Kidney capillary endothelial cell (primary cell): ENCODE data around the gene RNF212B.
"Not testable (repeated sequence)": the region's sequence is repeated elsewhere in the genome, so short reads cannot be mapped to it uniquely, and the experiment has no call there.

Source experiments
- DNase-seq: peaks from one replicate; pipeline ENCODE4 v3.0.0-alpha.2; 2018; ENCODE audit warnings: low spot score

Gene RNF212B

DNA sequence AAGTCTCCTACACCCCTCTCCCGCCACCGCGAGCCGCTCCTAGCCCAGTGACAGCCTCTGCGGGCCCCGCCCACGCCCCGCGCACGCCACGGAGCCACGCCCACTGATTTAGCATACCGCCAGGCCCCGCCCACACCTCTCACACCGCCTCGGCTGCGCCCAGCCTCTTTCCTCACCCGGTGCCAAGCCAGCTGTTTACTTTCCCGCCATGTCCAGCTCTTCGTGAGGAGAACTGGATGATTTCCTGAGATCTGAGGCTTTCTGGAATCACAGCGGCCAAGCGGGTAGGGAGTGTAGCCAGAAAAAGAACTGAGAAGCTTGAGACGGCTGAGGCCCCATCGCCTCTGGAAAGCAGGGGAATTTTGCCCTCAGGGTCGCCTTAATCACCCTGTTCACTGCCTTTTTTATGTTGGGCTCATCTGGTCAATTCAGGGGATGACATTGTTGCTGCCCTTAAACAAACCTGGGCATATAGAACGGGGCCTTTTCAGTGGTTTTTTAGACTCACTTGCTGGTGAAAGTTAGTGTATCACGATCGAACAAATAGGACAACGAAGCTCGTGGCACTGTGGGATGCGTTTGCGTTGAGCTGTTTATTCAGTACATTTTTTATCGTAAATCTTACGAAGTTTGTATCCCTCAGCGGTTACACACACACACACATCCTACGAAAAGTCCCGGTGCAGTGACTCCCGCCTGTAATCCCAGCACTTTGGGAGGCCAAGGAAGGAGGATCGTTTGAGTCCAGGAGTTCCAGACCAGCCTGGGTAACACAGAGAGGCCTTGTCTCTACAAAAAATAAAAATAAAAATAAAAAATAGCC is at the start of gene RNF212B:
RNF212B (plus strand) TSS at position 165 of the 823 bp plus-strand sequence. CDS start 2,410 bp downstream, outside the sequence.
- DNase-seq, result peak; percentile 54

GRCh38 chr14:23193432-23193831 is 44.3 kb upstream of the RNF212B start:
- DNase-seq, result no peak

- DNase-seq, result no peak
Observed at GRCh38 chr14:23195552-23196101, 42.1 kb upstream of the RNF212B start.

- not testable (repeated sequence) for DNase-seq
Observed at GRCh38 chr14:23196487-23196886, 41.2 kb upstream of the RNF212B start.

GRCh38 chr14:23199141-23199540 is 38.6 kb upstream of the RNF212B start:
- DNase-seq, result not testable (repeated sequence)

DNA sequence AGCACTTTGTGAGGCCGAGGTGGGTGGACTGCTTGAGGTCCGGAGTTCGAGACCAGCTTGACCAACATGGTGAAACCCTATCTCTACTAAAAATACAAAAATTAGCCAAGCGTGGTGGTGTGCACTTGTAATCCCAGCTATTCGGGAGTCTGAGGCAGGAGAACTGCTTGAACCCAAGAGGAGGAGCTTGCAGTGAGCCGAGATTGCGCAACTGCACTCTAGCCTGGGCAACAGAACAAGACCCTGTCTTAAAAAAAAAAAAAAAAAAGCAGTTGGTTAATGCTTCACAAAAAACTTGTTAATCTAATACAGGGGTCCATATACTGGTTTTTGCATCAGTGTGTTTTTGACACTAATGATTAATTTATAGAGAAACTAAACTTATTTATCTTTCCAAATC is 35.7 kb upstream of the RNF212B start:
- DNase-seq, result no peak

GRCh38 chr14:23206422-23207145 is 31.2 kb upstream of the RNF212B start:
- DNase-seq, result no peak

GRCh38 chr14:23207146-23207540 is 30.6 kb upstream of the RNF212B start:
- DNase-seq, result no peak

- DNase-seq, result no peak
Observed at GRCh38 chr14:23208324-23208723, 29.4 kb upstream of the RNF212B start.

- no peak for DNase-seq
Observed at GRCh38 chr14:23209651-23210423, 27.9 kb upstream of the RNF212B start.

DNA sequence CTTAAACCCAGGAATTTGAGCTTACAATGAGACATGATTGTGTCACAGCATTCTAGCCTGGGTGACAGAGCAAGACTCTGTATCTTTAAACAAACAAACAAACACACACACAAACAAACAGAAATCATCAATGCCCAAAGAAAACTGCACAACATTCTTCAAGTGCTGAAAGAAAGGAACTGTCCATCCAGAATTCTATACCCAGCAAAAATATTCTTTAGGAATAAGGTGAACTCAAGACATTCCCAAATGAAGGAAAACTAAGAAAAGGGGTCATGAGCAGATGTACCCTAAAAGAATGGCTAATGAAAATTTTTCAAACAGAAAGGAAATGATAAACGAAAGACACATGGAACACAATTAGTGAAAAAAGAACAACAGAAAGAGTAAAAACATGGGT is 22.3 kb upstream of the RNF212B start:
- no peak for DNase-seq

- DNase-seq, result no peak
Observed at GRCh38 chr14:23217032-23218020, 20.4 kb upstream of the RNF212B start.

GRCh38 chr14:23219075-23219474 is 18.7 kb upstream of the RNF212B start:
- no peak for DNase-seq

DNA sequence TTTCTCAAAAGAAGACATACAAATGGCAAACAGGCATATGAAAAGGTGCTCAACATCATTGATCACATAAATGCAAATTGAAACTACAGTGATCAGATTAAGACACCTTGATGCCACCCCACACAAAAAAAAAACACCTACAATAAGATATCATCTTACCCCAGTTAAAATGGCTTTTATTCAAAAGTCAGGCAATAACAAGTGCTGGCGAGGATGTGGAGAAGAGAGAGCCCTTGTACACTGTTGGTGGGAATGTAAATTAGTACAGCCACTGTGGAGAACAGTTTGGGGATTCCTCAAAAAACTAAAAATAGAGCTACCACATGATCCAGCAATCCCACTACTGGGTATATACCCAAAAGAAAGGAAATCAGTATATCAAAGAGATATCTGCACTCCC is 12.8 kb upstream of the RNF212B start:
- not testable (repeated sequence) for DNase-seq

- DNase-seq, result no peak
Observed at GRCh38 chr14:23227566-23227965, 10.2 kb upstream of the RNF212B start.

DNA sequence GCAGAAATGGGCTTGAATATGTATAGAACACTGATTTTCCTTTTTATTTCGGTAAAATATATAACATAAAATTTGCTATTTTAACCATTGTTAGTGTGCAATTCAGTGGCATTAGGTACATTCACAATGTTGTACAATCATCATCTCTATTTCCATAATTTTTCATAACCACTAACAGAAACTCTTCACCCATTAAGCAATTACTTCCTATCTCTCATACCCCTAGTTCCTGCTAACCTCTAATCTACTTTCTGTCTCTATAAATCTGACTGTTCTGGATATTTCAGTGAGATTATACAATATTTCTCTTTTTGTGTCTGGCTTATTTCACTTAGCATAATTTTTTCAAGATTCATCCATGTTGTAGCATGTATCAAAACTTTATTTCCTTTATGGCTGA is 8.9 kb upstream of the RNF212B start:
- no peak for DNase-seq

- DNase-seq, result not testable (repeated sequence)
Observed at GRCh38 chr14:23232241-23232808, 5.4 kb upstream of the RNF212B start.

- no peak for DNase-seq
Observed at GRCh38 chr14:23240661-23241060, 2.9 kb downstream of the RNF212B start.

- not testable (repeated sequence) for DNase-seq
Observed at GRCh38 chr14:23241061-23241715, 3.5 kb downstream of the RNF212B start.

GRCh38 chr14:23242076-23242475 is 4.3 kb downstream of the RNF212B start:
- no peak for DNase-seq
